ENCODE results near the gene NLE1.
"Not testable (repeated sequence)": the region's sequence is repeated elsewhere in the genome, so short reads cannot be mapped to it uniquely, and the experiment has no call there.

The NLE1 gene

GRCh38 chr17:35155246-35155645 is 13.1 kb upstream of the NLE1 start:
- no peak for DNase-seq (ENCODE audit: low read depth)
- no peak overlapping the region for H3K4me3 ChIP-seq (ENCODE audit: low read depth, low read length)
- TF ChIP-seq CTCF (IDR thresholded peaks at IDR 0.05; ENCODE audit: low read depth, low read length, missing control alignments), result no peak
- in situ Hi-C loops (cut with HindIII; ENCODE audit: low sequenced_read_pairs), result no loop called here

- DNase-seq (ENCODE audit: low read depth), result no peak
- in situ Hi-C loops (cut with HindIII; ENCODE audit: low sequenced_read_pairs), result no loop called here
- TF ChIP-seq CTCF (IDR thresholded peaks at IDR 0.05; ENCODE audit: low read depth, low read length, missing control alignments), result no peak
Measured at GRCh38 chr17:35154196-35155165, 12.4 kb upstream of the NLE1 start.

GRCh38 chr17:35152421-35153140 is 10.5 kb upstream of the NLE1 start:
- no peak overlapping the region for H3K4me3 ChIP-seq (ENCODE audit: low read depth, low read length)
- in situ Hi-C loops (cut with HindIII; ENCODE audit: low sequenced_read_pairs), result no loop called here
- TF ChIP-seq CTCF (IDR thresholded peaks at IDR 0.05; ENCODE audit: low read depth, low read length, missing control alignments), result no peak
- DNase-seq (ENCODE audit: low read depth), result no peak

More at GRCh38 chr17:35154196-35155165, 12.4 kb upstream of the NLE1 start:
- H3K4me3 ChIP-seq (ENCODE audit: low read depth, low read length), result no peak overlapping the region

GRCh38 chr17:35151080-35151479 is 9.0 kb upstream of the NLE1 start:
- H3K4me3 ChIP-seq (ENCODE audit: low read depth, low read length); DNase-seq (ENCODE audit: low read depth); in situ Hi-C loops (cut with HindIII; ENCODE audit: low sequenced_read_pairs): not testable (repeated sequence)

GRCh38 chr17:35149941-35150340 is 7.8 kb upstream of the NLE1 start:
- H3K4me3 ChIP-seq (ENCODE audit: low read depth, low read length), result no peak overlapping the region
- DNase-seq (ENCODE audit: low read depth), result no peak
- in situ Hi-C loops (cut with HindIII; ENCODE audit: low sequenced_read_pairs), result loop anchor here (25.0 kb wide), 3 partner anchors 387 to 713 kb away; partner anchors contain the start of gene SLFN12L
- TF ChIP-seq CTCF (IDR thresholded peaks at IDR 0.05; ENCODE audit: low read depth, low read length, missing control alignments), result no peak

GRCh38 chr17:35148144-35148543 is 6.0 kb upstream of the NLE1 start:
- no peak overlapping the region for H3K4me3 ChIP-seq (ENCODE audit: low read depth, low read length)
- TF ChIP-seq CTCF (IDR thresholded peaks at IDR 0.05; ENCODE audit: low read depth, low read length, missing control alignments), result no peak
- no peak for DNase-seq (ENCODE audit: low read depth)
- in situ Hi-C loops (cut with HindIII; ENCODE audit: low sequenced_read_pairs), result loop anchor here (25.0 kb wide), 3 partner anchors 389 to 711 kb away; partner anchors contain the start of gene SLFN12L
